DMS153 treated with DMSO at 0.1 percent for 48 hours (cell line): ENCODE measurements around the gene BCR.
"Not testable (repeated sequence)": the region's sequence is repeated elsewhere in the genome, so short reads cannot be mapped to it uniquely, and the experiment has no call there.

Experiments
- DNase-seq: peaks from one replicate; lab custom pipeline; 2025; ENCODE audit not compliant: unreplicated experiment; lab: John Stamatoyannopoulos, UW

BCR gene

GRCh38 chr22:23180301-23180892 lies at the start of gene BCR:
Gene BCR (plus strand): TSS chr22:23180509. CDS start chr22:23180961, 452 bp downstream.
- DNase-seq, result no peak

- DNase-seq, result no peak
Observed at GRCh38 chr22:23130697-23131096, 49.6 kb upstream of the BCR start.

GRCh38 chr22:23131931-23132330 lies 48.4 kb upstream of the BCR start:
- no peak for DNase-seq

- no peak for DNase-seq
Observed at GRCh38 chr22:23132376-23133091, 47.8 kb upstream of the BCR start.

GRCh38 chr22:23133922-23134321 lies 46.4 kb upstream of the BCR start:
- no peak for DNase-seq

GRCh38 chr22:23136991-23137390 lies 43.3 kb upstream of the BCR start:
- DNase-seq, result not testable (repeated sequence)

- DNase-seq, result no peak
Observed at GRCh38 chr22:23137468-23137867, 42.8 kb upstream of the BCR start.

- no peak for DNase-seq
Observed at GRCh38 chr22:23137905-23138561, 42.3 kb upstream of the BCR start.

GRCh38 chr22:23138584-23139435 lies 41.5 kb upstream of the BCR start:
- no peak for DNase-seq

GRCh38 chr22:23140385-23140784 lies 39.9 kb upstream of the BCR start:
- no peak for DNase-seq

- DNase-seq, result no peak
Observed at GRCh38 chr22:23142546-23143105, 37.7 kb upstream of the BCR start.

- no peak for DNase-seq
Observed at GRCh38 chr22:23143119-23143518, 37.2 kb upstream of the BCR start.

- no peak for DNase-seq
Observed at GRCh38 chr22:23144432-23144831, 35.9 kb upstream of the BCR start.

- peak; percentile 97 for DNase-seq
Observed at GRCh38 chr22:23144932-23145877, 35.1 kb upstream of the BCR start, which contains the start of gene RAB36. Gene RAB36 (plus strand): TSS chr22:23145477. CDS start chr22:23146617, 1,140 bp downstream.

- DNase-seq, result no peak
Observed at GRCh38 chr22:23145878-23146470, 34.3 kb upstream of the BCR start.

GRCh38 chr22:23146478-23147205 lies 33.7 kb upstream of the BCR start:
- DNase-seq, result no peak

- no peak for DNase-seq
Observed at GRCh38 chr22:23147617-23148387, 32.5 kb upstream of the BCR start.

GRCh38 chr22:23149743-23150238 lies 30.5 kb upstream of the BCR start:
- no peak for DNase-seq
